ENCODE data around the gene MRI1.
A peak's percentile ranks its signal among the peaks of the same experiment; 100 is the strongest.

Gene MRI1

GRCh38 chr19:13803038-13803437 is 38.7 kb downstream of the MRI1 start:
- Histone ChIP-seq H3K27me3 (ENCODE audit: control insufficient read depth, insufficient read depth, low read length, poor library complexity, severe bottlenecking) (no peaks in the 10 kb centered on the region), H3K4me1 (ENCODE audit: control insufficient read depth, insufficient read depth, low read length) (no peaks in the 10 kb centered on the region), H3K4me3 (ENCODE audit: insufficient read depth, low read depth, low read length) (no peak overlapping the region), H3K9me3 (ENCODE audit: control insufficient read depth, low read length) (no peaks in the 10 kb centered on the region), H3K36me3 (ENCODE audit: control insufficient read depth, insufficient read depth, low read length) (no peaks in the 10 kb centered on the region), H3K27ac (ENCODE audit: insufficient read depth, low read depth, low read length, poor library complexity, severe bottlenecking) (no peak overlapping the region)
- 94 to 96% methylated on average over 9 of the region's 9 CpGs for WGBS, 2 experiments

- no peak overlapping the region for H3K4me3 ChIP-seq (ENCODE audit: insufficient read depth, low read depth, low read length)
- H3K27me3 ChIP-seq (ENCODE audit: control insufficient read depth, insufficient read depth, low read length, poor library complexity, severe bottlenecking), result no peaks in the 10 kb centered on the region
- no peaks in the 10 kb centered on the region for H3K9me3 ChIP-seq (ENCODE audit: control insufficient read depth, low read length)
- H3K36me3 ChIP-seq (ENCODE audit: control insufficient read depth, insufficient read depth, low read length), result peaks cover 12% of the 10 kb centered on the region
- H3K27ac ChIP-seq (ENCODE audit: insufficient read depth, low read depth, low read length, poor library complexity, severe bottlenecking), result no peak overlapping the region
- no peaks in the 10 kb centered on the region for H3K4me1 ChIP-seq (ENCODE audit: control insufficient read depth, insufficient read depth, low read length)
- 72% methylated on average over 35 of the region's 35 CpGs for WGBS, 2 experiments
These were observed 40.7 kb downstream of the MRI1 start for GRCh38 chr19:13804830-13805683.

GRCh38 chr19:13806728-13807127 is 42.4 kb downstream of the MRI1 start:
- H3K9me3 ChIP-seq (ENCODE audit: control insufficient read depth, low read length), result no peaks in the 10 kb centered on the region
- no peak overlapping the region for H3K27ac ChIP-seq (ENCODE audit: insufficient read depth, low read depth, low read length, poor library complexity, severe bottlenecking)
- H3K4me3 ChIP-seq (ENCODE audit: insufficient read depth, low read depth, low read length), result no peak overlapping the region
- 93% methylated on average over 3 of the region's 3 CpGs for WGBS, 2 experiments
- H3K27me3 ChIP-seq (ENCODE audit: control insufficient read depth, insufficient read depth, low read length, poor library complexity, severe bottlenecking), result no peaks in the 10 kb centered on the region
- peaks cover 18% of the 10 kb centered on the region for H3K36me3 ChIP-seq (ENCODE audit: control insufficient read depth, insufficient read depth, low read length)
- H3K4me1 ChIP-seq (ENCODE audit: control insufficient read depth, insufficient read depth, low read length), result no peaks in the 10 kb centered on the region

- H3K4me1 ChIP-seq (ENCODE audit: control insufficient read depth, insufficient read depth, low read length), result no peaks in the 10 kb centered on the region
- H3K27me3 ChIP-seq (ENCODE audit: control insufficient read depth, insufficient read depth, low read length, poor library complexity, severe bottlenecking), result no peaks in the 10 kb centered on the region
- H3K27ac ChIP-seq (ENCODE audit: insufficient read depth, low read depth, low read length, poor library complexity, severe bottlenecking), result no peak overlapping the region
- peaks cover 18% of the 10 kb centered on the region for H3K36me3 ChIP-seq (ENCODE audit: control insufficient read depth, insufficient read depth, low read length)
- H3K9me3 ChIP-seq (ENCODE audit: control insufficient read depth, low read length), result no peaks in the 10 kb centered on the region
- 96 to 97% methylated on average over 3 of the region's 3 CpGs for WGBS, 2 experiments
- no peak overlapping the region for H3K4me3 ChIP-seq (ENCODE audit: insufficient read depth, low read depth, low read length)
These were observed 43.2 kb downstream of the MRI1 start for GRCh38 chr19:13807421-13808021.

GRCh38 chr19:13808856-13809255 is 44.5 kb downstream of the MRI1 start:
- Histone ChIP-seq H3K4me1 (ENCODE audit: control insufficient read depth, insufficient read depth, low read length) (no peaks in the 10 kb centered on the region), H3K27me3 (ENCODE audit: control insufficient read depth, insufficient read depth, low read length, poor library complexity, severe bottlenecking) (no peaks in the 10 kb centered on the region), H3K9me3 (ENCODE audit: control insufficient read depth, low read length) (no peaks in the 10 kb centered on the region), H3K4me3 (ENCODE audit: insufficient read depth, low read depth, low read length) (no peak overlapping the region), H3K36me3 (ENCODE audit: control insufficient read depth, insufficient read depth, low read length) (peaks cover 18% of the 10 kb centered on the region), H3K27ac (ENCODE audit: insufficient read depth, low read depth, low read length, poor library complexity, severe bottlenecking) (no peak overlapping the region)
- 95 to 97% methylated on average over 34 of the region's 34 CpGs for WGBS, 2 experiments

GRCh38 chr19:13812544-13812943 is 48.2 kb downstream of the MRI1 start:
- H3K4me3 ChIP-seq (ENCODE audit: insufficient read depth, low read depth, low read length), result no peak overlapping the region
- no peaks in the 10 kb centered on the region for H3K9me3 ChIP-seq (ENCODE audit: control insufficient read depth, low read length)
- H3K27ac ChIP-seq (ENCODE audit: insufficient read depth, low read depth, low read length, poor library complexity, severe bottlenecking), result no peak overlapping the region
- H3K36me3 ChIP-seq (ENCODE audit: control insufficient read depth, insufficient read depth, low read length), result peaks cover 18% of the 10 kb centered on the region
- no peaks in the 10 kb centered on the region for H3K27me3 ChIP-seq (ENCODE audit: control insufficient read depth, insufficient read depth, low read length, poor library complexity, severe bottlenecking)
- no peaks in the 10 kb centered on the region for H3K4me1 ChIP-seq (ENCODE audit: control insufficient read depth, insufficient read depth, low read length)
- 96% methylated on average over 11 of the region's 11 CpGs for whole genome bisulfite sequencing, 2 experiments

GRCh38 chr19:13813147-13813546 is 48.8 kb downstream of the MRI1 start:
- Histone ChIP-seq H3K9me3 (ENCODE audit: control insufficient read depth, low read length) (no peaks in the 10 kb centered on the region), H3K4me1 (ENCODE audit: control insufficient read depth, insufficient read depth, low read length) (no peaks in the 10 kb centered on the region), H3K36me3 (ENCODE audit: control insufficient read depth, insufficient read depth, low read length) (peaks cover 18% of the 10 kb centered on the region), H3K27me3 (ENCODE audit: control insufficient read depth, insufficient read depth, low read length, poor library complexity, severe bottlenecking) (no peaks in the 10 kb centered on the region), H3K4me3 (ENCODE audit: insufficient read depth, low read depth, low read length) (no peak overlapping the region), H3K27ac (ENCODE audit: insufficient read depth, low read depth, low read length, poor library complexity, severe bottlenecking) (no peak overlapping the region)
- WGBS, 2 experiments, result 92 to 99% methylated on average over 2 of the region's 2 CpGs

- Histone ChIP-seq H3K27me3 (ENCODE audit: control insufficient read depth, insufficient read depth, low read length, poor library complexity, severe bottlenecking) (no peaks in the 10 kb centered on the region), H3K4me3 (ENCODE audit: insufficient read depth, low read depth, low read length) (no peak overlapping the region), H3K4me1 (ENCODE audit: control insufficient read depth, insufficient read depth, low read length) (no peaks in the 10 kb centered on the region), H3K9me3 (ENCODE audit: control insufficient read depth, low read length) (no peaks in the 10 kb centered on the region), H3K27ac (ENCODE audit: insufficient read depth, low read depth, low read length, poor library complexity, severe bottlenecking) (no peak overlapping the region), H3K36me3 (ENCODE audit: control insufficient read depth, insufficient read depth, low read length) (peaks cover 9% of the 10 kb centered on the region)
- WGBS, 2 experiments, result 96% methylated on average over 21 of the region's 21 CpGs
These were observed 50.2 kb downstream of the MRI1 start for GRCh38 chr19:13814550-13814949.

GRCh38 chr19:13817018-13817614 is 52.8 kb downstream of the MRI1 start:
- Histone ChIP-seq H3K27ac (ENCODE audit: insufficient read depth, low read depth, low read length, poor library complexity, severe bottlenecking) (no peak overlapping the region), H3K9me3 (ENCODE audit: control insufficient read depth, low read length) (no peaks in the 10 kb centered on the region), H3K36me3 (ENCODE audit: control insufficient read depth, insufficient read depth, low read length) (no peaks in the 10 kb centered on the region), H3K4me3 (ENCODE audit: insufficient read depth, low read depth, low read length) (peak overlapping the region; percentile 18), H3K4me1 (ENCODE audit: control insufficient read depth, insufficient read depth, low read length) (no peaks in the 10 kb centered on the region), H3K27me3 (ENCODE audit: control insufficient read depth, insufficient read depth, low read length, poor library complexity, severe bottlenecking) (no peaks in the 10 kb centered on the region)
- WGBS, 2 experiments, result 60 to 70% methylated on average over 11 of the region's 11 CpGs

GRCh38 chr19:13817615-13818371 is 53.5 kb downstream of the MRI1 start:
- Histone ChIP-seq H3K9me3 (ENCODE audit: control insufficient read depth, low read length) (no peaks in the 10 kb centered on the region), H3K27me3 (ENCODE audit: control insufficient read depth, insufficient read depth, low read length, poor library complexity, severe bottlenecking) (no peaks in the 10 kb centered on the region), H3K36me3 (ENCODE audit: control insufficient read depth, insufficient read depth, low read length) (no peaks in the 10 kb centered on the region), H3K4me1 (ENCODE audit: control insufficient read depth, insufficient read depth, low read length) (no peaks in the 10 kb centered on the region), H3K4me3 (ENCODE audit: insufficient read depth, low read depth, low read length) (peak overlapping the region; percentile 18), H3K27ac (ENCODE audit: insufficient read depth, low read depth, low read length, poor library complexity, severe bottlenecking) (no peak overlapping the region)
- WGBS, 2 experiments, result 32 to 46% methylated on average over 35 of the region's 35 CpGs
